H1 (cell line): ENCODE results near the gene WHAMM. TPM values are rescaled to one million over a fixed set of nuclear protein-coding genes. Genes with fewer than 3 reads are reported as not detected.

Experiments
- CTCF ChIA-PET: fragments of 300-600 bp; sonication (Branson Sonifier 250); formaldehyde crosslinking; loops from one replicate; lab custom pipeline; 2021; ENCODE audit not compliant: partially characterized antibody; lab: Charles Lee
- POLR2A ChIA-PET: fragments of 300-600 bp; sonication (Branson Sonifier 250); formaldehyde crosslinking; loops from one replicate; lab custom pipeline; 2021; ENCODE audit warnings: inconsistent platforms; ENCODE audit not compliant: partially characterized antibody; lab: Charles Lee
- DNase-seq, 2 experiments: peaks; one replicate each; pipeline versions ENCODE4 v3.0.0 to v3.0.0-alpha.2; 2010 to 2022; ENCODE audit warnings: low spot score in 2 of 2, low read depth in 1 of 2, mixed read lengths in 1 of 2
- FAIRE-seq: peaks from 2 replicates; lab custom pipeline; 2011; peaks lifted over from hg19 to GRCh38; lab: Jason Lieb, UNC
- H2AFZ ChIP-seq: 2 replicates; pipeline ENCODE4 v1.8.1; 2012; ENCODE audit warnings: low read length, inconsistent platforms
- H2AK5ac ChIP-seq: 2 replicates; pipeline ENCODE4 v1.6.1; 2013; ENCODE audit warnings: low read depth, low read length
- H2BK120ac ChIP-seq: replicated peaks from 2 replicates; pipeline ENCODE3; 2013; ENCODE audit warnings: low read depth, low read length, inconsistent platforms
- H2BK12ac ChIP-seq: 2 replicates; pipeline ENCODE4 v1.6.1; 2013; ENCODE audit warnings: low read depth, low read length
- H2BK15ac ChIP-seq: 2 replicates; pipeline ENCODE4 v1.6.1; 2013; ENCODE audit warnings: low read length
- H2BK20ac ChIP-seq: 2 replicates; pipeline ENCODE4 v1.6.1; 2013; ENCODE audit warnings: low read length
- H2BK5ac ChIP-seq: 2 replicates; pipeline ENCODE4 v1.6.1; 2013; ENCODE audit warnings: low read depth, low read length
- H3K14ac ChIP-seq: 2 replicates; pipeline ENCODE4 v1.6.1; 2013; ENCODE audit warnings: inconsistent platforms; ENCODE audit not compliant: insufficient read length
- H3K18ac ChIP-seq: 2 replicates; pipeline ENCODE4 v1.6.1; 2013; ENCODE audit warnings: low read length; ENCODE audit errors: extremely low read depth
- H3K23ac ChIP-seq: 2 replicates; pipeline ENCODE4 v1.6.1; 2013; ENCODE audit warnings: inconsistent platforms; ENCODE audit not compliant: insufficient read length
- H3K23me2 ChIP-seq: 2 replicates; pipeline ENCODE4 v1.6.1; 2013; ENCODE audit warnings: low read depth, low read length
- H3K27ac ChIP-seq: 2 replicates; pipeline ENCODE4 v1.6.1; 2011; ENCODE audit warnings: low read depth, low read length, inconsistent platforms
- H3K27me3 ChIP-seq, 4 experiments: replicated peaks in 1 of 4; 1 replicate in 1 of 4; 2 replicates in 3 of 4; pipeline versions ENCODE4 v1.6.1 to v1.8.1; 2011 to 2013; ENCODE audit warnings: low read length in 3 of 4, mild to moderate bottlenecking in 3 of 4, inconsistent platforms in 2 of 4, mixed read lengths in 2 of 4, moderate library complexity in 1 of 4; ENCODE audit not compliant: control insufficient read depth in 3 of 4, insufficient read depth in 3 of 4; ENCODE audit errors: extremely low read depth in 1 of 4
- H3K36me3 ChIP-seq, 4 experiments: 2 replicates each; pipeline versions ENCODE4 v1.6.1 to v1.8.1; 2011 to 2013; ENCODE audit warnings: mild to moderate bottlenecking in 4 of 4, low read length in 3 of 4, moderate library complexity in 2 of 4, control low read depth in 1 of 4, inconsistent platforms in 1 of 4; ENCODE audit not compliant: insufficient read depth in 4 of 4, control insufficient read depth in 2 of 4
- H3K4ac ChIP-seq: replicated peaks from 2 replicates; pipeline ENCODE3; 2013; ENCODE audit warnings: low read length, low read depth, mixed read lengths, inconsistent platforms; ENCODE audit not compliant: insufficient read length
- H3K4me1 ChIP-seq, 4 experiments: replicated peaks in 1 of 4; 1 replicate in 1 of 4; 2 replicates in 3 of 4; pipeline versions ENCODE4 v1.6.1 to v1.8.1; 2011 to 2013; ENCODE audit warnings: low read length in 3 of 4, inconsistent platforms in 2 of 4, mixed read lengths in 1 of 4; ENCODE audit not compliant: insufficient read depth in 4 of 4, control insufficient read depth in 3 of 4
- H3K4me2 ChIP-seq, 2 experiments: 2 replicates each; pipeline versions ENCODE4 v1.6.1 to v1.8.1; 2011 to 2013; ENCODE audit warnings: low read depth in 2 of 2, low read length in 2 of 2, control low read depth in 1 of 2, inconsistent platforms in 1 of 2, mild to moderate bottlenecking in 1 of 2; ENCODE audit not compliant: insufficient read depth in 1 of 2
- H3K4me3 ChIP-seq, 4 experiments: fragments of 200-600, 300-600 bp in 1 of 4; sonication (generic), shearing (Covaris generic), sonication (Bioruptor Twin) in 1 of 4; 2 replicates each; pipeline versions ENCODE4 v1.5.1 to v1.8.1; 2011 to 2016; ENCODE audit warnings: low read length in 4 of 4, low read depth in 3 of 4, control low read depth in 2 of 4, inconsistent platforms in 2 of 4, mild to moderate bottlenecking in 2 of 4, mixed read lengths in 1 of 4, moderate library complexity in 1 of 4; ENCODE audit not compliant: insufficient read depth in 2 of 4; ENCODE audit errors: extremely low read depth in 1 of 4
- H3K56ac ChIP-seq: replicated peaks from 2 replicates; pipeline ENCODE3; 2013; ENCODE audit warnings: low read depth, mild to moderate bottlenecking, mixed read lengths, low read length, inconsistent platforms; ENCODE audit not compliant: insufficient read length
- H3K79me1 ChIP-seq: 2 replicates; pipeline ENCODE4 v1.6.1; 2013; ENCODE audit warnings: low read depth, low read length, control low read depth
- H3K79me2 ChIP-seq, 2 experiments: 2 replicates each; pipeline versions ENCODE4 v1.6.1 to v1.8.1; 2012 to 2013; ENCODE audit warnings: low read length in 2 of 2, mild to moderate bottlenecking in 2 of 2, inconsistent platforms in 1 of 2; ENCODE audit not compliant: insufficient read depth in 2 of 2, control insufficient read depth in 1 of 2
- H3K9ac ChIP-seq, 4 experiments: replicated peaks in 1 of 4; 1 replicate in 1 of 4; 2 replicates in 3 of 4; pipeline versions ENCODE4 v1.6.1 to v1.8.1; 2011 to 2013; ENCODE audit warnings: low read depth in 3 of 4, low read length in 3 of 4, control low read depth in 2 of 4, mild to moderate bottlenecking in 2 of 4, moderate library complexity in 2 of 4, inconsistent platforms in 1 of 4; ENCODE audit errors: extremely low read depth in 1 of 4
- H3K9me3 ChIP-seq, 2 experiments: 2 replicates each; pipeline versions ENCODE4 v1.6.1 to v1.8.1; 2012 to 2013; ENCODE audit warnings: mild to moderate bottlenecking in 2 of 2, moderate library complexity in 2 of 2, control low read depth in 1 of 2, inconsistent platforms in 1 of 2, low read depth in 1 of 2, low read length in 1 of 2, mixed read lengths in 1 of 2; ENCODE audit not compliant: insufficient read depth in 2 of 2
- H4K20me1 ChIP-seq, 2 experiments: replicated peaks in 1 of 2; 2 replicates each; pipeline versions ENCODE3 to v1.8.1; 2011 to 2013; ENCODE audit warnings: inconsistent platforms in 2 of 2, low read length in 2 of 2, mild to moderate bottlenecking in 1 of 2; ENCODE audit not compliant: insufficient read depth in 2 of 2, control insufficient read depth in 1 of 2
- H4K5ac ChIP-seq: 2 replicates; pipeline ENCODE4 v1.6.1; 2013; ENCODE audit warnings: low read length, low read depth, mixed read lengths, inconsistent platforms; ENCODE audit not compliant: insufficient read length
- H4K8ac ChIP-seq: 2 replicates; pipeline ENCODE4 v1.8.0; 2013; ENCODE audit warnings: mild to moderate bottlenecking, moderate library complexity, low read length, inconsistent platforms; ENCODE audit not compliant: insufficient read depth; ENCODE audit errors: extremely low read depth
- H4K91ac ChIP-seq: replicated peaks from 2 replicates; pipeline ENCODE3; 2013; ENCODE audit warnings: low read length, mixed read lengths, inconsistent platforms; ENCODE audit not compliant: insufficient read length
- ATF3 ChIP-seq: IDR thresholded peaks from 2 replicates; pipeline ENCODE4 v1.6.1; 2011; ENCODE audit warnings: low read depth, mild to moderate bottlenecking, low read length; ENCODE audit not compliant: insufficient read depth
- BCL11A ChIP-seq, 2 experiments: IDR thresholded peaks; one replicate each; pipeline ENCODE4 v1.6.1; 2011; ENCODE audit warnings: low read depth in 2 of 2, low read length in 2 of 2, mild to moderate bottlenecking in 2 of 2
- CBX5 ChIP-seq: fragments of 300-800, 300-1000 bp; sonication (generic); IDR thresholded peaks from 2 replicates; pipeline ENCODE4 v1.7.1; 2016; ENCODE audit warnings: antibody characterized with exemption, low read length, low read depth
- CEBPB ChIP-seq: IDR thresholded peaks from 2 replicates; pipeline ENCODE4 v1.6.1; 2012; ENCODE audit warnings: low read depth, low read length
- CHD2 ChIP-seq: IDR thresholded peaks from 2 replicates; pipeline ENCODE4 v1.6.1; 2012; ENCODE audit warnings: low read length, improper control_type of control experiment
- FOSL1 ChIP-seq: IDR thresholded peaks from 2 replicates; pipeline ENCODE4 v1.6.1; 2011; ENCODE audit warnings: mild to moderate bottlenecking, low read depth, low read length, moderate library complexity; ENCODE audit not compliant: insufficient read depth
- JUN ChIP-seq: IDR thresholded peaks from 2 replicates; pipeline ENCODE4 v1.6.1; 2011; ENCODE audit warnings: low read depth, mild to moderate bottlenecking, improper control_type of control experiment, low read length
- MAX ChIP-seq: IDR thresholded peaks from 2 replicates; pipeline ENCODE4 v1.6.1; 2012; ENCODE audit warnings: inconsistent platforms
- POLR2A ChIP-seq, 2 experiments: IDR thresholded peaks; 1 replicate in 1 of 2; 2 replicates in 1 of 2; pipeline ENCODE4 v1.6.1; 2011; ENCODE audit warnings: low read depth in 2 of 2, low read length in 2 of 2, mild to moderate bottlenecking in 2 of 2; ENCODE audit errors: control extremely low read depth in 1 of 2
- RAD21 ChIP-seq, 2 experiments: IDR thresholded peaks in 1 of 2; conservative IDR thresholded peaks in 1 of 2; 2 replicates each; pipeline ENCODE4 v1.6.1; 2011; ENCODE audit warnings: low read depth in 2 of 2, low read length in 2 of 2, improper control_type of control experiment in 1 of 2, inconsistent platforms in 1 of 2, mild to moderate bottlenecking in 1 of 2, moderate library complexity in 1 of 2
- RXRA ChIP-seq: IDR thresholded peaks from 2 replicates; pipeline ENCODE4 v1.6.1; 2011; ENCODE audit warnings: low read depth, mild to moderate bottlenecking, low read length, moderate library complexity; ENCODE audit not compliant: insufficient read depth
- SIX5 ChIP-seq: IDR thresholded peaks from 2 replicates; pipeline ENCODE4 v1.6.1; 2011; ENCODE audit warnings: mild to moderate bottlenecking, low read depth, low read length
- SP4 ChIP-seq: IDR thresholded peaks from 2 replicates; pipeline ENCODE4 v1.6.1; 2012; ENCODE audit warnings: low read length, inconsistent platforms
- YY1 ChIP-seq: IDR thresholded peaks from 2 replicates; pipeline ENCODE4 v1.6.1; 2011; ENCODE audit warnings: low read depth, mild to moderate bottlenecking, low read length
- WGBS, 2 experiments: shearing (Covaris generic) in 1 of 2; methylation state at CpG; one replicate each; pipeline versions ENCODE4 v1.1.6 to v1.1.7; 2013 to 2015; ENCODE audit warnings: low lambda C conversion rate in 2 of 2, mixed read lengths in 2 of 2, inconsistent platforms in 1 of 2, low coverage in 1 of 2, missing lambda C conversion rate in 1 of 2; ENCODE audit not compliant: insufficient replicate concordance in 2 of 2, insufficient coverage in 1 of 2, insufficient read length in 1 of 2; ENCODE audit errors: extremely low coverage in 1 of 2, missing lambda C conversion rate in 1 of 2; 5-methylcytosine and 5-hydroxymethylcytosine counted together
- polyA plus RNA-seq, 7 experiments: library from polyadenylated mRNA; depleted of rRNA in 3 of 7; stranded (reverse) in 5 of 7; unstranded in 2 of 7; fragments of >200 nt in 5 of 7; fragments of 200-250 nt in 2 of 7; gene quantifications; 1 replicate in 5 of 7; 2 replicates in 1 of 7; 4 replicates in 1 of 7; pipeline versions ENCODE4 v1.2.1 to v1.2.3, GENCODE V29; 2011 to 2013; ENCODE audit warnings: missing spikeins in 2 of 7, mixed read lengths in 2 of 7
- total RNA-seq: library from RNA; stranded (reverse); fragmentation: NEBNext Ultra II Directional; extraction: Animal tissue kit (Norgen Biotek cat#: 25700); gene quantifications from 2 replicates; pipeline ENCODE4 v1.2.1, GENCODE V29; 2021

The WHAMM gene
- total and polyA plus RNA-seq, 2 of the 8 experiments (the other 6 are each of a cell fraction or from before 2014, with no cell fraction given), result 1.1 to 3.3 TPM

GRCh38 chr15:82799183-82799841 is 10.1 kb upstream of the WHAMM start:
- Histone ChIP-seq H3K9me3 (no peaks in the 10 kb centered on the region), H2BK15ac (no peak overlapping the region), H3K27ac (no peak overlapping the region)
- TF ChIP-seq BCL11A (IDR thresholded peaks at IDR 0.05; ENCODE audit: low read depth in 2 of 2, low read length in 2 of 2) (no peak), ATF3 (no peak), SIX5 (no peak), CHD2 (no peak), YY1 (no peak), MAX (no peak), CEBPB (no peak), RAD21 (IDR thresholded peaks at IDR 0.05 in 1 of 2, conservative IDR thresholded peaks at IDR 0.05 in 1 of 2; ENCODE audit: low read depth in 2 of 2, low read length in 2 of 2) (no peak), FOSL1 (no peak), POLR2A (IDR thresholded peaks at IDR 0.05; ENCODE audit: control extremely low read depth in 1 of 2, low read depth in 2 of 2, low read length in 2 of 2) (no peak), RXRA (no peak), CBX5 (no peak), SP4 (no peak), JUN (no peak)

More at GRCh38 chr15:82799183-82799841, 10.1 kb upstream of the WHAMM start:
- Histone ChIP-seq H4K8ac (no peak overlapping the region), H4K91ac (no peak overlapping the region), H3K27me3 (peaks cover 0 to 4% (median 0%) of the 10 kb centered on the region in 4 experiments; a peak in 3 of 7 replicates), H4K5ac (no peak overlapping the region), H3K9ac (no peak overlapping the region), H2AFZ (no peak overlapping the region), H3K14ac (no peak overlapping the region), H3K4me3 (no peak overlapping the region), H2BK120ac (no peak overlapping the region), H3K4me1 (no peaks in the 10 kb centered on the region), H4K20me1 (no peaks in the 10 kb centered on the region), H3K56ac (no peak overlapping the region), H3K18ac (no peak overlapping the region), H2AK5ac (no peak overlapping the region), H3K36me3 (no peaks in the 10 kb centered on the region), H2BK5ac (no peak overlapping the region), H3K4me2 (no peak overlapping the region), H3K79me1 (no peaks in the 10 kb centered on the region), H2BK20ac (no peak overlapping the region), H2BK12ac (no peak overlapping the region), H3K79me2 (no peaks in the 10 kb centered on the region), H3K23me2 (no peaks in the 10 kb centered on the region), H3K4ac (no peak overlapping the region), H3K23ac (no peak overlapping the region)
- CTCF ChIA-PET, result no interaction called here
- DNase-seq, result no peak
- POLR2A ChIA-PET, result interaction anchor here (1.1 kb wide), 1 partner anchor 201 kb away, joined by 4 read pairs; no protein-coding TSS in a partner anchor
- WGBS, 2 experiments, result 84% methylated on average over 7 of the region's 7 CpGs; no CpG with 5 or more reads in 1 of the 2 experiments
- no peak for FAIRE-seq
